GM19099 (cell line): ENCODE results near the gene PAK4.

Source experiments
- POLR2A ChIP-seq: IDR thresholded peaks from 3 replicates; pipeline ENCODE4 v1.6.1; 2011; ENCODE audit warnings: low read depth; ENCODE audit not compliant: insufficient read length; ENCODE audit errors: extremely low read depth

PAK4 gene

GRCh38 chr19:39162441-39163043, 37.0 kb downstream of the PAK4 start:
- no peak for TF ChIP-seq POLR2A

- TF ChIP-seq POLR2A, result no peak
Measured at GRCh38 chr19:39163621-39164020, 38.0 kb downstream of the PAK4 start.

GRCh38 chr19:39164289-39164688, 38.7 kb downstream of the PAK4 start:
- TF ChIP-seq POLR2A, result no peak

- no peak for TF ChIP-seq POLR2A
Measured at GRCh38 chr19:39165857-39166256, 40.3 kb downstream of the PAK4 start.

- TF ChIP-seq POLR2A, result no peak
Measured at GRCh38 chr19:39166571-39167391, 41.2 kb downstream of the PAK4 start.

GRCh38 chr19:39167461-39168257, 42.1 kb downstream of the PAK4 start:
- no peak for TF ChIP-seq POLR2A

- no peak for TF ChIP-seq POLR2A
Measured at GRCh38 chr19:39168258-39169142, 42.9 kb downstream of the PAK4 start.

- no peak for TF ChIP-seq POLR2A
Measured at GRCh38 chr19:39169143-39169810, 43.7 kb downstream of the PAK4 start.

- TF ChIP-seq POLR2A, result no peak
Measured at GRCh38 chr19:39170386-39171231, 45.0 kb downstream of the PAK4 start.

- TF ChIP-seq POLR2A, result no peak
Measured at GRCh38 chr19:39171479-39172465, 46.2 kb downstream of the PAK4 start.

- TF ChIP-seq POLR2A, result no peak
Measured at GRCh38 chr19:39172700-39173501, 47.3 kb downstream of the PAK4 start.
